Heart left ventricle (tissue), 13 donors: ENCODE measurements around the gene PPA1.

Experiments used
- POLR2A ChIP-seq, 2 donors: fragments of 450-650 bp; IDR thresholded peaks; one replicate each; pipeline ENCODE4 v1.6.1; 2017; ENCODE audit warnings: antibody characterized with exemption in 2 of 2, mild to moderate bottlenecking in 2 of 2, moderate library complexity in 2 of 2
- TF ChIP-seq, protein P1 (sequence below), 12 donors: fragments of 200-600 bp; sonication (generic) in 4 of 12; IDR thresholded peaks; one replicate each; pipeline versions ENCODE4 v1.5.0 to v1.8.0; 2018 to 2022; ENCODE audit warnings: antibody characterized with exemption in 12 of 12, mild to moderate bottlenecking in 5 of 12
- donor health status: ischemic (EF 13 %, LVEDD 7.1; RV severe dilation, severe dysfunction).
- donor health status: DM: no; HTN: yes; CAD: no.
- donor health status: DM: no; HTN: no; CAD: no.
- donor health status: ischemic (EF 25% LVEDD 6.9; RV normal size, moderate dysfunction).
- donor health status: ischemic (EF 25% LVEDD 5.7; RV mildly dilated, moderate dysfunction).
- donor health status: ischemic (EF 35%, LVEDD 5.7; RV mildly dilated, moderate dysfunction).
- donor health status: nonischemic (EF 11% LVEDD 7.7; RV severe dilation, severe dysfunction).
- donor health status: DM: yes; HTN: yes; CAD: no.
- donor health status: PGD.
- donor health status: ischemic (EF 29% LVEDD 5.4; RV normal size, mild dysfunction).
- donor health status: nonischemic (EF 23%, LVEDD 6.1; RV moderate dilation, normal function).

DNA sequence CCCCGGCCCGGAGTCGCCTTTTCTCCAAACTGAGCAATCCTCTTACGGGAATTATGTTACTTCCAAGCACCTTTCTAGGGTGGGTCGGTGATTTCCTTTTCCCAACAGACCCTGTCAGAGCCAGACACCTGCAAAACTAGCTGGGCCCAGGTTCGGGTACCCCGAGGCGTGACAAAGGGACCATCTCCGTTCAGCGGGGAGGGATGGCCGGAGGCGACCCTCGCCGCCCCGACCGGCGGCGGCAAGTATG is 445 bp downstream of the PPA1 start:
- TF ChIP-seq, protein P1, sequence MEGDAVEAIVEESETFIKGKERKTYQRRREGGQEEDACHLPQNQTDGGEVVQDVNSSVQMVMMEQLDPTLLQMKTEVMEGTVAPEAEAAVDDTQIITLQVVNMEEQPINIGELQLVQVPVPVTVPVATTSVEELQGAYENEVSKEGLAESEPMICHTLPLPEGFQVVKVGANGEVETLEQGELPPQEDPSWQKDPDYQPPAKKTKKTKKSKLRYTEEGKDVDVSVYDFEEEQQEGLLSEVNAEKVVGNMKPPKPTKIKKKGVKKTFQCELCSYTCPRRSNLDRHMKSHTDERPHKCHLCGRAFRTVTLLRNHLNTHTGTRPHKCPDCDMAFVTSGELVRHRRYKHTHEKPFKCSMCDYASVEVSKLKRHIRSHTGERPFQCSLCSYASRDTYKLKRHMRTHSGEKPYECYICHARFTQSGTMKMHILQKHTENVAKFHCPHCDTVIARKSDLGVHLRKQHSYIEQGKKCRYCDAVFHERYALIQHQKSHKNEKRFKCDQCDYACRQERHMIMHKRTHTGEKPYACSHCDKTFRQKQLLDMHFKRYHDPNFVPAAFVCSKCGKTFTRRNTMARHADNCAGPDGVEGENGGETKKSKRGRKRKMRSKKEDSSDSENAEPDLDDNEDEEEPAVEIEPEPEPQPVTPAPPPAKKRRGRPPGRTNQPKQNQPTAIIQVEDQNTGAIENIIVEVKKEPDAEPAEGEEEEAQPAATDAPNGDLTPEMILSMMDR (IDR thresholded peaks at IDR 0.05): no peak
- no peak for TF ChIP-seq POLR2A (IDR thresholded peaks at IDR 0.05)
